Transverse colon (tissue), 4 donors: ENCODE results near the gene WNT7A.

ENCODE experiments used
- POLR2A ChIP-seq: fragments of 450-650 bp; IDR thresholded peaks from one replicate; pipeline ENCODE4 v1.6.1; 2016; ENCODE audit warnings: antibody characterized with exemption, mild to moderate bottlenecking, moderate library complexity
- POLR2AphosphoS5 ChIP-seq, 3 donors: sonication (generic); formaldehyde crosslinking; IDR thresholded peaks; one replicate each; pipeline ENCODE4 v1.6.1; 2016; ENCODE audit warnings: antibody characterized with exemption in 3 of 3
- TF ChIP-seq, protein P1 (sequence below), 5 experiments: fragments of 200-600 bp in 3 of 5; fragments of 450-650 bp in 2 of 5; sonication (generic) in 3 of 5; IDR thresholded peaks; 1 replicate in 2 of 5; 2 replicates in 3 of 5; pipeline ENCODE4 v1.5.1; 2016 to 2017; ENCODE audit warnings: antibody characterized with exemption in 5 of 5, inconsistent platforms in 3 of 5, mild to moderate bottlenecking in 2 of 5, moderate library complexity in 1 of 5

- TF ChIP-seq, protein P1, sequence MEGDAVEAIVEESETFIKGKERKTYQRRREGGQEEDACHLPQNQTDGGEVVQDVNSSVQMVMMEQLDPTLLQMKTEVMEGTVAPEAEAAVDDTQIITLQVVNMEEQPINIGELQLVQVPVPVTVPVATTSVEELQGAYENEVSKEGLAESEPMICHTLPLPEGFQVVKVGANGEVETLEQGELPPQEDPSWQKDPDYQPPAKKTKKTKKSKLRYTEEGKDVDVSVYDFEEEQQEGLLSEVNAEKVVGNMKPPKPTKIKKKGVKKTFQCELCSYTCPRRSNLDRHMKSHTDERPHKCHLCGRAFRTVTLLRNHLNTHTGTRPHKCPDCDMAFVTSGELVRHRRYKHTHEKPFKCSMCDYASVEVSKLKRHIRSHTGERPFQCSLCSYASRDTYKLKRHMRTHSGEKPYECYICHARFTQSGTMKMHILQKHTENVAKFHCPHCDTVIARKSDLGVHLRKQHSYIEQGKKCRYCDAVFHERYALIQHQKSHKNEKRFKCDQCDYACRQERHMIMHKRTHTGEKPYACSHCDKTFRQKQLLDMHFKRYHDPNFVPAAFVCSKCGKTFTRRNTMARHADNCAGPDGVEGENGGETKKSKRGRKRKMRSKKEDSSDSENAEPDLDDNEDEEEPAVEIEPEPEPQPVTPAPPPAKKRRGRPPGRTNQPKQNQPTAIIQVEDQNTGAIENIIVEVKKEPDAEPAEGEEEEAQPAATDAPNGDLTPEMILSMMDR (IDR thresholded peaks at IDR 0.05) = no peak
- no peak for TF ChIP-seq POLR2AphosphoS5 (IDR thresholded peaks at IDR 0.05)
- no peak for TF ChIP-seq POLR2A
These were observed 7.4 kb downstream of the WNT7A start for GRCh38 chr3:13872451-13872850.
